Spleen (tissue), 11 donors: ENCODE data around the gene CACNA1H. TPM values are rescaled to one million over a fixed set of nuclear protein-coding genes. Genes with fewer than 3 reads are reported as not detected.

Experiments
- DNase-seq: peaks from one replicate; pipeline ENCODE4 v3.0.0-alpha.2; 2020
- H3K27ac ChIP-seq, 8 donors: fragments of 200-600 bp; sonication (generic) in 7 of 8; 1 replicate in 4 of 8; 2 replicates in 4 of 8; pipeline versions ENCODE4 v1.5.0 to v1.8.0; 2016 to 2021; ENCODE audit warnings: inconsistent platforms in 4 of 8, mild to moderate bottlenecking in 4 of 8, moderate library complexity in 1 of 8
- H3K27me3 ChIP-seq, 7 donors: fragments of 200-600 bp; sonication (generic) in 6 of 7; replicated peaks in 1 of 7; 1 replicate in 4 of 7; 2 replicates in 3 of 7; pipeline versions ENCODE4 v1.5.0 to v1.8.0; 2016 to 2021; ENCODE audit warnings: inconsistent platforms in 3 of 7, mild to moderate bottlenecking in 1 of 7
- H3K36me3 ChIP-seq, 6 donors: fragments of 200-600 bp; sonication (generic) in 5 of 6; 1 replicate in 4 of 6; 2 replicates in 2 of 6; pipeline versions ENCODE4 v1.5.0 to v1.8.0; 2016 to 2021; ENCODE audit warnings: inconsistent platforms in 2 of 6
- H3K4me1 ChIP-seq, 6 donors: fragments of 200-600 bp; sonication (generic) in 5 of 6; 1 replicate in 3 of 6; 2 replicates in 3 of 6; pipeline versions ENCODE4 v1.5.0 to v1.8.0; 2016 to 2021; ENCODE audit warnings: inconsistent platforms in 3 of 6
- H3K4me3 ChIP-seq, 8 donors: fragments of 200-600 bp; sonication (generic) in 7 of 8; 1 replicate in 4 of 8; 2 replicates in 4 of 8; pipeline versions ENCODE4 v1.5.0 to v1.8.0; 2016 to 2021; ENCODE audit warnings: inconsistent platforms in 4 of 8, mild to moderate bottlenecking in 4 of 8, moderate library complexity in 2 of 8
- H3K9me3 ChIP-seq, 8 donors: fragments of 200-600 bp; sonication (generic) in 7 of 8; 1 replicate in 4 of 8; 2 replicates in 4 of 8; pipeline versions ENCODE4 v1.5.0 to v1.8.0; 2016 to 2021; ENCODE audit warnings: inconsistent platforms in 4 of 8
- CTCF ChIP-seq, 11 experiments: fragments of 200-600 bp in 7 of 11; fragments of 450-650 bp in 4 of 11; sonication (generic) in 4 of 11; IDR thresholded peaks in 8 of 11; conservative IDR thresholded peaks in 3 of 11; 1 replicate in 7 of 11; 2 replicates in 4 of 11; pipeline versions ENCODE4 v1.4.0 to v1.8.0; 2016 to 2021; ENCODE audit warnings: antibody characterized with exemption in 11 of 11, inconsistent platforms in 4 of 11, mild to moderate bottlenecking in 1 of 11
- POLR2A ChIP-seq, 3 donors: fragments of 450-650 bp; IDR thresholded peaks; one replicate each; pipeline ENCODE4 v1.5.1; 2017; ENCODE audit warnings: antibody characterized with exemption in 3 of 3, mild to moderate bottlenecking in 1 of 3
- POLR2AphosphoS5 ChIP-seq, 3 donors: sonication (generic); formaldehyde crosslinking; IDR thresholded peaks; one replicate each; pipeline ENCODE4 v1.5.1; 2017; ENCODE audit warnings: antibody characterized with exemption in 3 of 3
- WGBS, 5 donors: extraction: QIAGEN DNeasy Blood & Tissue Kit in 3 of 5; methylation state at CpG; one replicate each; pipeline versions ENCODE4 v1.1.5 to v1.1.7; 2013 to 2018; 5-methylcytosine and 5-hydroxymethylcytosine counted together
- intact Hi-C: fragments of 100-400 bp; cut with DNase I; formaldehyde crosslinking; loops from one replicate; pipeline ENCODE4 v1.15.0; 2023; ENCODE audit warnings: low total_unique reads
- polyA plus RNA-seq, 3 donors: library from polyadenylated mRNA; stranded (reverse); fragments of 200-250 nt; gene quantifications; one replicate each; pipeline ENCODE4 v1.2.1, GENCODE V29; 2013
- total RNA-seq, 7 donors: library from RNA; depleted of rRNA in 3 of 7; stranded (reverse); fragments of >200 nt in 3 of 7; fragmentation: NEBNext Ultra II Directional in 4 of 7; extraction: Animal tissue kit (Norgen Biotek cat#: 25700) in 4 of 7; gene quantifications; one replicate each; pipeline versions ENCODE4 v1.1.0 to v1.2.1, GENCODE V29; 2016 to 2021
- donor health status: healthy with polysubstance abuse.
- donor health status: DM: no; HTN: no; CAD: no; lungs with moderate emphysema.
- donor health status: DM: no; HTN: no; CAD: no.
- donor health status: Bipolar disorder and iron deficiency.
- donor health status: healthy.
- donor health status: DM: no; HTN: no; CAD: no.
- donor health status: DM: yes; HTN: yes; CAD: no.

The CACNA1H gene
- total and polyA plus RNA-seq, 10 donors, result 0.33 to 2.1 (median 0.70) TPM

- Histone ChIP-seq H3K27ac (no peak overlapping the region), H3K27me3 (peaks cover 0 to 63% (median 9%) of the 10 kb centered on the region in 7 donors), H3K4me1 (no peaks in the 10 kb centered on the region), H3K9me3 (no peaks in the 10 kb centered on the region), H3K36me3 (no peaks in the 10 kb centered on the region), H3K4me3 (no peak overlapping the region)
- 57 to 75% (median 60%) methylated on average over 14 to 15 of the region's 15 CpGs for WGBS, 5 donors
- TF ChIP-seq POLR2AphosphoS5 (IDR thresholded peaks at IDR 0.05), result no peak
- TF ChIP-seq CTCF (IDR thresholded peaks at IDR 0.05 in 8 of 11, conservative IDR thresholded peaks at IDR 0.05 in 3 of 11), result no peak
- intact Hi-C loops, result no loop called here
- no peak for DNase-seq
These were observed 20.5 kb upstream of the CACNA1H start for GRCh38 chr16:1132431-1132830.

DNA sequence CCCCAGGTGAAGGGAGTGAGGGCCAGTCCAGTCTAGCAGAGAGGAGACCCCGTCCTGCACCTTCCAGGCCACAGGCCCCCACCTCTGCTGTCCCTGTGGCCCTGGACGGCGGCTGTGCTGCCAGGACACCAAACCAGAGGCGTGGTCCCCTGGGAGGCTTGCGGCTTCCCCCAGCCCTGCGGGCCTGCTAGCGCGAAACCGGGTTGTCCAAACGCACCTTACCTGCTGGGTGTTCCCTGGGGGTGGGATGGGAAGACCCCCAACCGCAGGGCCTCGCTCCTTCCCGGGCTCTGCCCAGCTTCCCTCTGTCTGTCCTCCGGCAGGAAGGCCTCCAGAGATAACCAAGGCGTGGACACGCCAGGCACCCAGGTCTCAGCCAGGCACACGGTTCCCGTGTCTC is 19.6 kb upstream of the CACNA1H start:
- Histone ChIP-seq H3K27ac (no peak overlapping the region), H3K27me3 (peaks cover 0 to 56% (median 9%) of the 10 kb centered on the region in 7 donors), H3K36me3 (no peaks in the 10 kb centered on the region), H3K4me1 (no peaks in the 10 kb centered on the region), H3K4me3 (no peak overlapping the region), H3K9me3 (no peaks in the 10 kb centered on the region)
- no peak for DNase-seq
- 75 to 90% (median 81%) methylated on average over 9 to 18 of the region's 18 CpGs for WGBS, 5 donors
- intact Hi-C loops, result no loop called here
- TF ChIP-seq POLR2A (IDR thresholded peaks at IDR 0.05), result no peak
- TF ChIP-seq POLR2AphosphoS5 (IDR thresholded peaks at IDR 0.05), result no peak
- no peak for TF ChIP-seq CTCF (IDR thresholded peaks at IDR 0.05 in 8 of 11, conservative IDR thresholded peaks at IDR 0.05 in 3 of 11)

- Histone ChIP-seq H3K27ac (no peak overlapping the region), H3K4me1 (no peaks in the 10 kb centered on the region), H3K36me3 (no peaks in the 10 kb centered on the region), H3K27me3 (peaks cover 0 to 51% (median 9%) of the 10 kb centered on the region in 7 donors), H3K9me3 (no peaks in the 10 kb centered on the region), H3K4me3 (no peak overlapping the region)
- WGBS, 5 donors, result 22 to 70% (median 63%) methylated on average over 8 to 30 of the region's 30 CpGs
- no peak for DNase-seq
- TF ChIP-seq CTCF (IDR thresholded peaks at IDR 0.05 in 8 of 11, conservative IDR thresholded peaks at IDR 0.05 in 3 of 11), result no peak
- TF ChIP-seq POLR2AphosphoS5 (IDR thresholded peaks at IDR 0.05), result no peak
- TF ChIP-seq POLR2A (IDR thresholded peaks at IDR 0.05), result no peak
- intact Hi-C loops, result no loop called here
These were observed 18.9 kb upstream of the CACNA1H start for GRCh38 chr16:1133810-1134520.

- Histone ChIP-seq H3K9me3 (no peaks in the 10 kb centered on the region), H3K4me3 (no peak overlapping the region), H3K4me1 (no peaks in the 10 kb centered on the region), H3K36me3 (no peaks in the 10 kb centered on the region), H3K27me3 (peaks cover 0 to 55% (median 9%) of the 10 kb centered on the region in 7 donors), H3K27ac (no peak overlapping the region)
- no peak for DNase-seq
- intact Hi-C loops, result no loop called here
- WGBS, 5 donors, result 68 to 79% (median 73%) methylated on average over 30 of the region's 30 CpGs
- TF ChIP-seq CTCF (IDR thresholded peaks at IDR 0.05 in 8 of 11, conservative IDR thresholded peaks at IDR 0.05 in 3 of 11) (no peak), POLR2A (IDR thresholded peaks at IDR 0.05) (no peak), POLR2AphosphoS5 (IDR thresholded peaks at IDR 0.05) (no peak)
These were observed 18.0 kb upstream of the CACNA1H start for GRCh38 chr16:1134776-1135458.
